Activated CD4-positive, alpha-beta T cell treated with anti-CD3 and anti-CD28 coated beads, Interleukin-2, amount 50 U/mL, for 48 hours (primary cell): ENCODE results near the gene MC3R.

Source experiments
- DNase-seq, 2 experiments: peaks; one replicate each; pipeline ENCODE4 v3.0.0-alpha.2; 2020

The MC3R gene

DNA sequence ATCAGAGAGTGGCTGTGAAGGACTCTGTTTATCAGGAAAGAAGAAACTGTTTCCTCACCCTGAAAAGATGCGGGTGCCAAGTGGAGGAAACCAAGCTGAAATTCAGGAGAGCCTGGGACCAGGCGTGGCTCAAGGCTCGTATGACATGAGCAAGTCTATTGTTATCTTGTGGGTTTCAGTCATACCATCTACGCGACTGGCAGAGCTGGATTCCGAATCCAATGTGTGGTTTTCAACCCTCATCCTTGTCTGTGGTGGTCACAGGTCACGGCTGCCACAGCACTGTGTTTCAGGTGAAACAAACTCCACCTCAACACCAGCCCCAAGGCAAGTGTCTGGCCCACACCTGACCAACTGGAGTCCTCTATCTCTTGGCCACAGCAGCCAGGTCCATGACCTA lies 9.1 kb downstream of the MC3R start:
- DNase-seq: no peak

DNA sequence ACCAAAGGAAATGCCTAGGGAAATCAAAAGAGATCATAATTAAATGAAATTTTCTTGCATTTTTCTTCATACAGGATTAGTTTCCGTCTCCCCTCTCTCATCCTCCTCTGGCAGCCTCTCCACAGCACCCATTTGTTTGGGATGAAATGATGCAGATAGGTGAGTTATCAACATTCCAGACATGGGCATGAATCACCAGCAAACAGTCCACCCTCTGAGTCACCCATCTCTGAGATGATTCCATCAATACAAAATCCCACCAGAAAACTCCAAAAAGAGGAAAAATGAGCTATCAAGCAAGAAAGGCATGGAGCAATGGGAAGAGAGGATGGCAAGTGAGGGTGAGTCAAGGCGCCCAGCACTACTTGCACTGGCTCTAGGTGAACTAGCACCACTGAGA lies 11.4 kb downstream of the MC3R start:
- DNase-seq: no peak

GRCh38 chr20:56268536-56268935 lies 20.0 kb downstream of the MC3R start:
- no peak for DNase-seq

DNA sequence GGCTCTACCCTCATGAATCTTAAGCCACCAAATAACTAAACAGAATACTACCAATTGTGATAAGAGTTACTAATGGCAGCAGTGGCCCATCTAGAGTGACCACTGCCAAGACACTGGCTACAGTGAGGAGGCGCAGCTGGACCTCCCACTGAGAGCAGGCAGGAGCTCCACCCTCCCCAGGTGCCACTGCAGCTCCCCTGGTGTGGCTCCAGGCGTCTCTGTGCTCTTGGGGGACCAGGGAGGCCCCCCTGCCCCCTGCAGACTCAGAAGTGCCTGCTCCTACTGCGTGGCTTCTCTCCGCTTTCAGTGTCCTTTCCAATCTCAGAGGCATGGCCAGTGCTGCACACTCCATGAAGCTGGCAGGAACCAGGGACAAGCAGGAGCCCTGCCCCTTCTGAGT lies 23.4 kb downstream of the MC3R start:
- no peak for DNase-seq

DNA sequence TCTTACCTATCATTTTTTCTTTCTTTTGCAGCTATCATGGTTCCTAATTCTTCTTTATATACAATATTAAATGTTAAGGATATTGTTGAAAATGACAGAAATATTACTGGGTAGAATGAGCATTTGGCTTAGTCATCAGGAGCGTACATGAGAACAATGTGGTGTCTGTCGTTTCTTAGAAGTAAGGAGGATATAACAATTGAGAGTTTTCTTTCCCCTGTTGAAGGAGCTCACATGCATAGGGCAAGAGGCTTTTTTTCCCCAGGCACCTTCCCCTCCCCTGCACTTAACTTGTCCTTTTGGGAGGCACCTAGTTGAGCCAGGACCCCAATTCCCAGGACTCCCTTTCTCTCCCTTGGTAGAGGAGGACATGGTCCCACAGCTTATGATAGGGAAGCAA lies 25.0 kb downstream of the MC3R start:
- no peak for DNase-seq

DNA sequence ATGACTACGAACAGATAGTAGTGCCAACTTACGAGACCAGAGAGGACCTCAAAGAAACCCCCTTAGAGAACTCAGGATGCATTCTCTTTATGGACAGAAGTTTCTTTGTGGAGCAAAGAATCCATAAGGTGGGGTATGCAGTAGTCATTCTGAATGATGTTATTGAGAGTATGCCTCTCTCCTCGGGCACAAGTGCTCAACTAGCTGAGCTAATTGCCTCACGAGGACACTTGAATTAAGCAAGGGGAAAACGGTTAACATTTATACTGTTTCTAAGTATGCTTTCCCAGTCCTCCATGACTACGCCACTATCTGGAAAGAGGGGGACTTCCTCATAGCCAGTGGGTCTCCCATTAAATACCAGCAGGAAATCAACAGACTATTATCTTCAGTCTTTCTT lies 25.6 kb downstream of the MC3R start:
- no peak for DNase-seq

GRCh38 chr20:56278196-56278595 lies 29.7 kb downstream of the MC3R start:
- DNase-seq: no peak

DNA sequence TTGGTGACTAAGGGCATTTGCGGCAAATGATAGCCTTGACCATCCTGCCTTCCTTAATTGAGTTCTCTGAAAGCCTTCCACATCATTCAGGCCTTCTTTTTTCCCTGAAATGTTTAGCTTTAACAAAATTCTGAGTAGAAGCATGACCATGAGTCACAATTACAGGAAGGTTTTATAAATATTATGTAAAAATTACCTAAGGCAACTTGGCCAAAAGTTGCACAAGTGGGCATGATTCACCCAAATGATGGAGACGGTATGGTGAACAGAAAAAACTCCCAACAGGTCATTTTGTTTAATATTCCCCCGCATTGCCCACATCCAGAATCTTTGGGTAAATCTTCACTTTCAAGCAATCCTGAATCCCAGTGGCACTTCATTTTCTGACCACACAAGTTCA lies 37.0 kb downstream of the MC3R start:
- DNase-seq: no peak

DNA sequence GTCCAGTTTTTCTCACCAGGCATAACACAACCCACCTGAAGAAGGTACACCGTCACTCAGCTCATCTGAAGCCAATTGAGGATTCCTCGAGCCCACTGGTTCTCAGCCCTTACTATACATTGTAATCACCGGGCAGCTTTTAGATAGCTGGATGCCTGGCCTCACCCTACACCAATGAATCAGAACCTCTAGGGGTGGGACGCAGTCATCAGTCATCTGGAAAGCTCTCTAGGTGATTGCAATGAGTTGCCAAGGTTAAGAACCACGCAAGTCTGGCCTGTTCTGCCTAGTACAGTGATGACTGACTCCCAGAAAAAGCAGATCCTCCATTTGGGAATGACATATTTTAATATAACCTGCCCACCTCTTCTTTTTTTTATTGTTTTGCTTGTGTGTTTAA lies 41.1 kb downstream of the MC3R start:
- DNase-seq: no peak

GRCh38 chr20:56299362-56299761 lies 50.8 kb downstream of the MC3R start:
- no peak for DNase-seq
